Nephron progenitor cell (in vitro differentiated cells): ENCODE measurements around the gene ASB16.
"Not testable (repeated sequence)": the region's sequence is repeated elsewhere in the genome, so short reads cannot be mapped to it uniquely, and the experiment has no call there.

ENCODE experiments used
- DNase-seq: peaks from one replicate; pipeline ENCODE4 v3.0.0; 2021
- H3K27ac Mint-ChIP-seq: 2 replicates; pipeline ENCODE4 v1.8.0; 2021; ENCODE audit warnings: mild to moderate bottlenecking, moderate library complexity, mixed read lengths
- H3K27me3 Mint-ChIP-seq: 2 replicates; pipeline ENCODE4 v1.8.0; 2021; ENCODE audit warnings: mild to moderate bottlenecking, low read depth, mixed read lengths; ENCODE audit not compliant: poor library complexity
- H3K36me3 Mint-ChIP-seq: 2 replicates; pipeline ENCODE4 v1.8.0; 2021; ENCODE audit warnings: low read depth, mixed read lengths
- H3K4me1 Mint-ChIP-seq: 2 replicates; pipeline ENCODE4 v1.8.0; 2021; ENCODE audit warnings: mixed read lengths
- H3K4me3 Mint-ChIP-seq: 2 replicates; pipeline ENCODE4 v1.8.0; 2021; ENCODE audit warnings: mild to moderate bottlenecking, moderate library complexity, mixed read lengths
- H3K9me3 Mint-ChIP-seq: 2 replicates; pipeline ENCODE4 v1.8.0; 2021; ENCODE audit warnings: mild to moderate bottlenecking, moderate library complexity, mixed read lengths
- TF ChIP-seq, protein P1 (sequence below): fragments of 200-600 bp; sonication (generic); IDR thresholded peaks from 2 replicates; pipeline ENCODE4 v1.5.0; 2021; ENCODE audit warnings: antibody characterized with exemption

Gene ASB16

DNA sequence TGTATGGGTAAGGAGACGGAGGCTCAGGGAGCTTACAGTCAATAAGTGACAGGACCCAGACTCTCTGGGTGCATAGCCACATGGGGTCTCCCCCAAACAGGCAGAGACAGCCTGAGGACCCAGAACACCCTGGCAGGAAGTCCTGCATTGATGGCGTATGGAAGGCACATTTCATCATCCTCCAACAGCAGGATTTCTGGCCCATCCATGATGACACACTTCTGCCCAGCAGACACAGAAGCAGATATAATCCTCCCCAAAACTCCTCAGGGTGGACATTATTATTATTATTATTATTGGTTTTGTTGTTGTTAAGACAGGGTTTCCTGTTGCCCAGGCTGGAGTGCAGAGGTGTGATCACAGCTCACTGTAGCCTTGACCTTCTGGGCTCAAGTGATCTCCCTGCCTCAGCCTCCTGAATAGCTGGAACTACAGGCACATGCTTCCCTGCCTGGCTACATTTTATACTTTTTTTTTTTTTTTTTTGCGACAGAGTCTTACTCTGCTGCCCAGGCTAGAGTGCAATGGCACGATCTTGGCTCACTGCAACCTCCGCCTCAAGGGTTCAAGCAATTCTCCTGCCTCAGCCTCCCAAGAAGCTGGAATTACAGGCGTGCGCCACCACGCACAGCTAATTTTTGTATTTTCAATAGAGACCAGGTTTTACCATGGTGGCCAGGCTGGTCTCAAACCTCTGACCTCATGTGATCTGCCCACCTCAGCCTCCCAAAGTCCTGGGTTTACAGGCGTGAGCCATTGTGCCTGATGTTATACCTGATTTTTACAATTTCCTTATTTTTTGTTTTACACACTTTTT, 35.5 kb upstream of the ASB16 start:
- no peak for DNase-seq
- Mint-ChIP-seq H3K9me3 (no peaks in the 10 kb centered on the region), H3K27me3 (peaks cover 18% of the 10 kb centered on the region), H3K27ac (no peak overlapping the region), H3K4me3 (no peak overlapping the region), H3K36me3 (no peaks in the 10 kb centered on the region), H3K4me1 (peaks cover 25% of the 10 kb centered on the region)
- TF ChIP-seq, protein P1, sequence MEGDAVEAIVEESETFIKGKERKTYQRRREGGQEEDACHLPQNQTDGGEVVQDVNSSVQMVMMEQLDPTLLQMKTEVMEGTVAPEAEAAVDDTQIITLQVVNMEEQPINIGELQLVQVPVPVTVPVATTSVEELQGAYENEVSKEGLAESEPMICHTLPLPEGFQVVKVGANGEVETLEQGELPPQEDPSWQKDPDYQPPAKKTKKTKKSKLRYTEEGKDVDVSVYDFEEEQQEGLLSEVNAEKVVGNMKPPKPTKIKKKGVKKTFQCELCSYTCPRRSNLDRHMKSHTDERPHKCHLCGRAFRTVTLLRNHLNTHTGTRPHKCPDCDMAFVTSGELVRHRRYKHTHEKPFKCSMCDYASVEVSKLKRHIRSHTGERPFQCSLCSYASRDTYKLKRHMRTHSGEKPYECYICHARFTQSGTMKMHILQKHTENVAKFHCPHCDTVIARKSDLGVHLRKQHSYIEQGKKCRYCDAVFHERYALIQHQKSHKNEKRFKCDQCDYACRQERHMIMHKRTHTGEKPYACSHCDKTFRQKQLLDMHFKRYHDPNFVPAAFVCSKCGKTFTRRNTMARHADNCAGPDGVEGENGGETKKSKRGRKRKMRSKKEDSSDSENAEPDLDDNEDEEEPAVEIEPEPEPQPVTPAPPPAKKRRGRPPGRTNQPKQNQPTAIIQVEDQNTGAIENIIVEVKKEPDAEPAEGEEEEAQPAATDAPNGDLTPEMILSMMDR = no peak

DNA sequence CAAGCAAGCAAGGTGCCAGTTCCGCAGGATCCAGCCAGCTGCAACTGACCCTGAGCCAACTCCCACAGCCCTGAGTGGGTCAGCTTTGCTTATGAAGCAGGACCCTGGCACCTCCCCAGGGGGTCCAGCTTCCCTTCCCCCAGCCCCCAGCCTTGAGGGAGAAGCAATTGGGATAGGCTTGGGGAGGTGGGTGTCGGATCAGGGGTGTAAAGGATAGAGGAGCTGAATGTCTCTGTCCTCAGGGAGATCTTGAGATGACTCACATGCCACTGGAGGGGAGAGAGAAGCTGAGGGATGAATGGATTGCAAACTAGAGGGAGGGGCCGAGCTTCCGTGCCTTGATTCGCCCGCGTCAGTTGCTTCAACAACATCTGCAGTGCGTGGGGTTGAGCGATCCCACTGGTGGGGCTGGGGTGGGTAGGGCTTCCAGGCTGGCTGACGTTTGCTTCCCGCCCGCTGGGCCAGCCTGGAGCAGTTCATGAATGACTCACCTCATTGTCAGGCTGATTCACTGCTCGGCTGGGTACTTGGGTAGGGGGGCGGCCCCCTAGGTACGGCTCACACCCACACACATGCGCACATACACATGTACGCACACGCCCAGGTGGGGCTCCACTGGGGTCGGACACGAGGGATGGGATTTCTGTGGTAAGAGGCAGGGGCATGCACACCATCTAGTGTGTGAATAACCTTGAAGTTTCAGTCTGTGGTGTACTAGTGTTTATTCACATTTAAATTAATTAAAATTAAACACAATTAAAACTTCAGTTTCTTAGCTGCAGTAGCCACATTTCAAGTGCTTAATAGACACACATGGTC, 32.4 kb upstream of the ASB16 start:
- H3K27ac Mint-ChIP-seq = no peak overlapping the region
- H3K4me3 Mint-ChIP-seq = peak overlapping the region; percentile 73
- TF ChIP-seq, protein P1 = no peak
- DNase-seq = peak; percentile 50
- H3K4me1 Mint-ChIP-seq = peaks cover 29% of the 10 kb centered on the region
- peaks cover 12% of the 10 kb centered on the region for H3K27me3 Mint-ChIP-seq
- H3K36me3 Mint-ChIP-seq = no peaks in the 10 kb centered on the region
- H3K9me3 Mint-ChIP-seq = no peaks in the 10 kb centered on the region

DNA sequence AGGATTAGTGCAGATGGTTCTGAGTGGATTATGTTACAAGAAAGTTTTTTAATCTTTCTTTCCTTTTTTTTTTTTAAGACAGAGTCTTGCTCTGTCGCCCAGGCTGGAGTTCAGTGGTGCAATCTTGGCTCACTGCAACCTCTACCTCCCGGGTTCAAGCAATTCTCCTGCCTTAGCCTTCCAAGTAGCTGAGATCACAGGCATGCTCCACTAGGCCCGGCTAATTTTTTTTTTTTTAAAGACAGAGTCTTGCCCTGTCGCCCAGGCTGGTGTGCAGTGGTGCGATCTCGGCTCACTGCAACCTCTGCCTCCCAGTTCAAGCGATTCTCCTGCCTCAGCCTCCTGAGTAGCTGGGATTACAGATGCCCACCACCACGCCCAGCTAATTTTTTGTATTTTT, 26.6 kb upstream of the ASB16 start:
- Mint-ChIP-seq H3K4me1 (peaks cover 12% of the 10 kb centered on the region), H3K27ac (peak overlapping the region; percentile 80), H3K4me3 (peak overlapping the region; percentile 52), H3K36me3 (peaks cover 17% of the 10 kb centered on the region)
- not testable (repeated sequence) for DNase-seq, H3K9me3 Mint-ChIP-seq, H3K27me3 Mint-ChIP-seq

DNA sequence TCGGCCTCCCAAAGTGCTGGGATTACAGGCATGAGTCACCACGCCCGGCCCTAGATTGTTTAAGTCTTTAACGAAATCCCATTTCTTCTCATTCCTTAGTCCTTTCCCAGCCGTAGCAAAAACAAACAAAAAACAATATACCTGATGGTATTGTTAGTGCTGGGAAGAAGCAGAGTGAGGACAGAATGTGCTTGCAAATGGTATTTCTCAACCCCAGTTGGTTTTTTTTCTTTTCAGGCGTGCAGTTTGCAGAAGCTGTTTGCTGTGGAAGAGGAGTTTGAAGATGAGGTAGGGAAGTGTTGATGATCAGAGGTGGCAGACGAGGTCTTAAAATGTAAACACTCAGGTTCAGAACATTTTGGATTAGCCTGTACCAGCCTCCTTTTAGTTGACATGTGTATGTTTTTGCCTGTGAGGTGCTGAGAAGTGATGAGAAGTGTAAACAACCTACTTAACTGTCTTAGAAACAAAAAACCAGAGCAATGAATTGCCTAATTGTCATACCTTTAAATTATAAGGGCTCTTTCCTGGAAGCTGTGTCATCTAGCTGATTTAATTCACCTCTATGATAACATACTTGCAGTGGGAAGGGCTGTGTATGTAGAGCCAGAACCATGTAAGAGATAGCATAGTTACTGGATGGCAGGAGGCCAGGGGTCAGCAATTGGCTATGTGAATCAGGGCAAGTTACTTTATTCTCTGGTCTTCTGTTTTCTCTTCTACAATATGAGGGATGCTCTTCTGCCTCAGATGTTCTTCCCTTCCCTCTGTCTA, 25.4 kb upstream of the ASB16 start:
- H3K9me3 Mint-ChIP-seq = no peaks in the 10 kb centered on the region
- H3K27ac Mint-ChIP-seq = no peak overlapping the region
- DNase-seq = no peak
- H3K4me3 Mint-ChIP-seq = no peak overlapping the region
- no peaks in the 10 kb centered on the region for H3K27me3 Mint-ChIP-seq
- H3K36me3 Mint-ChIP-seq = peaks cover 23% of the 10 kb centered on the region
- H3K4me1 Mint-ChIP-seq = peaks cover 11% of the 10 kb centered on the region
- TF ChIP-seq, protein P1 = no peak

DNA sequence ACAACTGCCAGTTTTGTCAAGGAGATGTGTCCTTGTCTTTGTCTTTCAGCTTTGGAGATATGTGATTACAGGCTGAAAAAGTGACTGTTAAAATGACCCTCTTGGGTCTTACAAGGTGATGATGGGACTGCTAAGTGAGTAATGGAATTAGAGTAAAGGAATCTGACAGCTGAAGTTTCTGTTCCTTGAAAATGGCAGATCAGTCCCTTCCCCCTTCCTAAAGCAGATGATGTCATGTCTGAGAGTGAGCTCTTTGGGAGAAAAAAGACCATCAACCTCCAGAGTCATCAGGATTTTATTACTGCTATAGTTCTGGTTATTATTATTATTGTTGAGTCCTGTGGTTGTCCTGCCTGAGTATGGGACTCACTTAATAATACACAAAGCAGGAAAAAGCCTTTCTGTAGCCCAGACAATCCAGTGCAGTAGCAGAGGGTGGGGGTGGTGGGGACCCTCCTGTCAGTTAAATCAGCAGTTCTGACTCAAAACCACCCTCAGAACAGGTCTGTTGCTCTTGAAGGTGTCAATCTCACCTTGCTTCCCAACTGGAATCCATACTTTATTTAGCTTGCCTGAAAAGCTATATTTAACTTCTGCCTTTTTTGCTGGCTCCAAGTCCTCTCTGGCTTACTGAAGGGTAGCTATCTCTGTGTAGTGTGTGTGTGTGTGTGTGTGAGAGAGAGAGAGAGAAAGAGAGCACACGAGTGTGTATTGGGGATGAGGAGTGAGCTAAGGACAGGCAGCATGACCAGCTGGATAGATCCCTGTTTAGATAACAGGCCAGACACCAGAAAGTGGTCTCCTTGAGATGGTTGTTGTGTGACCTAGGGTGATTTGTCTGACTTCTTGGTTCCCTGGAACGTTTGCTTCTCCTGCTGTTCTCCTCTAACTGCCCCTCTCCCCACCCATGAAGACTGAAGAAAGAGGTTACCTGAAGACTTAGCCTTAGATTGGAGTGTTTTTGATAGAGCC, 23.8 kb upstream of the ASB16 start:
- Mint-ChIP-seq H3K27ac (peak overlapping the region; percentile 55), H3K4me1 (peaks cover 17% of the 10 kb centered on the region), H3K4me3 (no peak overlapping the region), H3K27me3 (no peaks in the 10 kb centered on the region), H3K9me3 (no peaks in the 10 kb centered on the region), H3K36me3 (peaks cover 23% of the 10 kb centered on the region)
- DNase-seq = no peak
- TF ChIP-seq, protein P1 = no peak
